ENCODE measurements around the gene PTK7.

PTK7 gene

GRCh38 chr6:43144879-43145278, 68.8 kb downstream of the PTK7 start:
- Histone ChIP-seq H3K36me3 (replicated peaks) (peaks cover 13% of the 10 kb centered on the region), H3K27ac (no peak overlapping the region), H3K27me3 (replicated peaks) (no peaks in the 10 kb centered on the region), H3K4me3 (ENCODE audit: low read depth, low read length) (no peak overlapping the region)
- DNase-seq, result no peak
- in situ Hi-C loops (cut with HindIII; ENCODE audit: low pct_ligation_motif_present, low sequenced_read_pairs), result no loop called here
- TF ChIP-seq CTCF (IDR thresholded peaks at IDR 0.05; ENCODE audit: low read depth, low read length, missing control alignments), result no peak

GRCh38 chr6:43146261-43146660, 70.1 kb downstream of the PTK7 start:
- Histone ChIP-seq H3K27ac (no peak overlapping the region), H3K4me3 (ENCODE audit: low read depth, low read length) (no peak overlapping the region), H3K36me3 (replicated peaks) (peaks cover 13% of the 10 kb centered on the region), H3K27me3 (replicated peaks) (no peaks in the 10 kb centered on the region)
- TF ChIP-seq CTCF (IDR thresholded peaks at IDR 0.05; ENCODE audit: low read depth, low read length, missing control alignments), result no peak
- no peak for DNase-seq
- in situ Hi-C loops (cut with HindIII; ENCODE audit: low pct_ligation_motif_present, low sequenced_read_pairs), result no loop called here

GRCh38 chr6:43146709-43147688, 70.9 kb downstream of the PTK7 start:
- in situ Hi-C loops (cut with HindIII; ENCODE audit: low pct_ligation_motif_present, low sequenced_read_pairs), result no loop called here

GRCh38 chr6:43147691-43148477, 71.8 kb downstream of the PTK7 start:
- in situ Hi-C loops (cut with HindIII; ENCODE audit: low pct_ligation_motif_present, low sequenced_read_pairs), result no loop called here
- Histone ChIP-seq H3K4me3 (ENCODE audit: low read depth, low read length) (no peak overlapping the region), H3K36me3 (replicated peaks) (peaks cover 17% of the 10 kb centered on the region), H3K27ac (no peak overlapping the region), H3K27me3 (replicated peaks) (no peaks in the 10 kb centered on the region)
- TF ChIP-seq CTCF (IDR thresholded peaks at IDR 0.05; ENCODE audit: low read depth, low read length, missing control alignments), result no peak
- no peak for DNase-seq

More at GRCh38 chr6:43146709-43147688, 70.9 kb downstream of the PTK7 start:
- Histone ChIP-seq H3K4me3 (ENCODE audit: low read depth, low read length) (no peak overlapping the region), H3K27me3 (replicated peaks) (no peaks in the 10 kb centered on the region), H3K27ac (no peak overlapping the region), H3K36me3 (replicated peaks) (peaks cover 13% of the 10 kb centered on the region)
- no peak for DNase-seq
- no peak for TF ChIP-seq CTCF (IDR thresholded peaks at IDR 0.05; ENCODE audit: low read depth, low read length, missing control alignments)

GRCh38 chr6:43149265-43149664, 73.2 kb downstream of the PTK7 start:
- no peak for DNase-seq
- TF ChIP-seq CTCF (IDR thresholded peaks at IDR 0.05; ENCODE audit: low read depth, low read length, missing control alignments), result no peak
- in situ Hi-C loops (cut with HindIII; ENCODE audit: low pct_ligation_motif_present, low sequenced_read_pairs), result no loop called here
- no peaks in the 10 kb centered on the region for H3K27me3 ChIP-seq (replicated peaks)
- no peak overlapping the region for H3K4me3 ChIP-seq (ENCODE audit: low read depth, low read length)
- peaks cover 16% of the 10 kb centered on the region for H3K36me3 ChIP-seq (replicated peaks)
- no peak overlapping the region for H3K27ac ChIP-seq

Data from brain microvascular endothelial cell (primary cell).